Left kidney (tissue), 2 donors: ENCODE measurements around the gene TC2N. TPM values are rescaled to one million over a fixed set of nuclear protein-coding genes. Genes with fewer than 3 reads are reported as not detected.
"Not testable (repeated sequence)": the region's sequence is repeated elsewhere in the genome, so short reads cannot be mapped to it uniquely, and the experiment has no call there.

Source experiments
- DNase-seq: peaks from one replicate; pipeline ENCODE4 v3.0.0-alpha.2; 2013
- polyA plus RNA-seq: library from polyadenylated mRNA; unstranded; fragments of 120-200 nt; gene quantifications from one replicate; pipeline ENCODE4 v1.2.1, GENCODE V29; 2013; ENCODE audit not compliant: insufficient read length

TC2N gene
- polyA plus RNA-seq, 1 donor: 10.0 TPM

- no peak for DNase-seq
These were observed 2.2 kb upstream of the TC2N start for GRCh38 chr14:91869556-91869955.

- DNase-seq: no peak
These were observed 633 bp downstream of the TC2N start for GRCh38 chr14:91866511-91867295.

DNA sequence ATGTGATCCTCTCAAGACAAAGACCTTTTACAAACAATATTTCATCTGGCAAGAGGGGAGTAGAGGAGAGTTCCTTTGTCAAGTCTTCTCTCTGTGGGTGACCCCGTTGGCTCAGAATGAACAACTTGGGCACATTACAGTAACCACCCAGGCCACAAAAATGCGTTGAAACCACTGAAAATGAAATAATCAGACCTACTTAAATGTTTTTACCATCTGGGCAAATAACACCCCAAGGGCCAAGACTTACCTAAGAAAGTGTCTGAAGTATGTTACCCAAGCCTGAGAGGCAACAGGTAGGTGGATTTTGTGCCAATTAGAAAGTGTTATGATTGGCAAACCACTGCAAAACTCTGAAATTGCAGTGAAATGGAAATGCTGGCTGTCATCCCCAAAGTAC, 1.3 kb downstream of the TC2N start:
- no peak for DNase-seq

DNA sequence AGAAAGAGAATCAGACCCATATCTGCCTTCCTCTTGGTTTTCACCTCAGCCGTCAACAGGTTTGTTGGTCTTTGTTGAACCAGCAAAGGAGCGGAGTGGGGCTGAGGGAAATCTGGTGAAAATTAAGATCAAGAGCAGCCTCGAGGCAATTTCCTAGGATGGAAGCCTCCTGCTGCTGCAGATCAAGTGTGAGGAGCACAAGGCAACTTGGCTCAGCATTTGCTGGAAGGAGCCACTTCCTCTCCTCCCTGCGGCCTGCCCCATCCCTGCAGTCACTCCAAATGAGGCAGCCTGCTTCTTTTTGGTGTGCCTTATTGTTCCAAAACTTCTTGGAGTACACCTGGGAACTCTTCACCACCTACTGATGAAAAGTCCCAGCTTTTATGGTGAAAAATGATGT, 4.9 kb downstream of the TC2N start:
- no peak for DNase-seq

GRCh38 chr14:91861091-91861490, 6.2 kb downstream of the TC2N start:
- DNase-seq: no peak

- DNase-seq: no peak
These were observed 7.1 kb downstream of the TC2N start for GRCh38 chr14:91860238-91860637.

- no peak for DNase-seq
These were observed 8.6 kb downstream of the TC2N start for GRCh38 chr14:91858536-91859275.

- no peak for DNase-seq
These were observed 9.7 kb downstream of the TC2N start for GRCh38 chr14:91857614-91858013.

GRCh38 chr14:91854327-91854934, 12.9 kb downstream of the TC2N start:
- DNase-seq: no peak

- DNase-seq: no peak
These were observed 15.8 kb downstream of the TC2N start for GRCh38 chr14:91851563-91851962.

GRCh38 chr14:91848504-91849001, 18.8 kb downstream of the TC2N start:
- no peak for DNase-seq

- no peak for DNase-seq
These were observed 19.6 kb downstream of the TC2N start for GRCh38 chr14:91847693-91848092.

GRCh38 chr14:91845652-91846051, 21.7 kb downstream of the TC2N start:
- DNase-seq: no peak

- DNase-seq: not testable (repeated sequence)
These were observed 22.3 kb downstream of the TC2N start for GRCh38 chr14:91845056-91845455.

- no peak for DNase-seq
These were observed 23.3 kb downstream of the TC2N start for GRCh38 chr14:91844029-91844428.

DNA sequence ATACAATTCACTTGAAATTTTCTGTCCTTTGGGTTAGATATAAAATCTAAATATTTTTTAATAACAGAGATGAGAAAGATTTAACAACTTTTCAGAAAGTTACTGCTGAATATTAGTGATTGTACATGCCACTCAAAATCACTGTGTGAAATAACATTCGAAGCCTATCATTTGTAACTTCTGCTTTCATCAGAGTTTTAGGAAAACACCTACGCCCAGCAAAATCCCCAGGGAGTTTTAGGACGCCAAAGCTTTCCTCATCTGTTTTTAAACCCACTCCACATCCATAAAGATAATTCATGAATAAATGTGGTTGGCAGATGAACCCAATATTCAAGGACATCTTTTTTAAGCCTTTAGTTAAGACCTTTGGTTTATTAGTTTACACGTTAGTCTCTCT, 23.9 kb downstream of the TC2N start:
- DNase-seq: no peak

DNA sequence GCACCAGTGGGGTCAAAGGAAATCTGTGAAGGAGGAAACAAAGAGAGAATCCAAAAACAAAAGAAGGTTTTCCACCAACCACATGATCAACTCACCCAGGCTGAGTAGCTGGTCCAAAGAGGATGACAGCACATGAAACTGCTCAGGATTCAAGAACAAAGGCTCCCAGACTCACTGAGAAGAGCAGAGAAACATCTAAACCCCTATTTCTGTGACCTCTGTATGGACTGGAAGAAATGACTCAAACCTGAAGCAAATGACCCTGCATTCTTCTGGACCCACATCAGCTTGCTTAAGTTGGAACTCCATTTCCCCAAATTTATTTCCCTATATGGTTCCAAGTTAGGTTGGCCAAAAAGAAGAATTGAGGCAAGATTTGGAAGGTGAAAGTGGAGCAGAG, 26.3 kb downstream of the TC2N start:
- no peak for DNase-seq

DNA sequence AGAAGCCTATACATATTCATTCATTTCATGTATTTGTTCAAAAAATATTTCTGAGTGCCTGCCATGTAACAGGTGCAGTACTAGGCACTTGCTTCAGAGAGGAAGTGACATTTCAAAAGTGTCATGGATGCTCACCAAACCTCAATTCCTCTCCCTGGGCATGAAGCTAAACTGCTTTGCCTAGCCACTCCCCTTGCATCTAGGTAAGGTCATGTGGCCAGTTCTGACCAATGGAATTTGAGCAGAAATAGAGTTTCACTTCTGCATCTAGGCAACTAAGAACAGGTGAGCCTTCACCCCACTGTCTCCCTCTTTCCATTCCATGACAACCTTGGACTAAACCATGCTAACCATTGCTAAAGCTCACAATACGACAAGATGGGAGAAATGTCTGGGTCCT, 27.6 kb downstream of the TC2N start:
- DNase-seq: no peak

GRCh38 chr14:91837076-91837475, 30.3 kb downstream of the TC2N start:
- no peak for DNase-seq

GRCh38 chr14:91835920-91836843, 31.2 kb downstream of the TC2N start:
- DNase-seq: peak; percentile 44

- no peak for DNase-seq
These were observed 32.0 kb downstream of the TC2N start for GRCh38 chr14:91835197-91835919.
